Smooth muscle cell (in vitro differentiated cells): Measurements from ENCODE around the gene ZMYND8. TPM values are rescaled to one million over a fixed set of nuclear protein-coding genes. Genes with fewer than 3 reads are reported as not detected.

Experiments used
- DNase-seq: peaks from one replicate; lab custom pipeline; 2025; ENCODE audit not compliant: unreplicated experiment; lab: John Stamatoyannopoulos, UW
- H2AFZ ChIP-seq: fragments of 200-600 bp; sonication (generic); 2 replicates; pipeline ENCODE4 v1.6.0; 2016; ENCODE audit warnings: antibody characterized with exemption, low read depth, mild to moderate bottlenecking
- H3F3A ChIP-seq: fragments of 200-600 bp; sonication (generic); 2 replicates; pipeline ENCODE4 v1.6.0; 2017; ENCODE audit warnings: antibody characterized with exemption, low read depth
- H3K27ac ChIP-seq: fragments of 200-600 bp; sonication (generic); 2 replicates; pipeline ENCODE4 v1.5.1; 2016; ENCODE audit warnings: low read depth, mild to moderate bottlenecking
- H3K27me3 ChIP-seq: fragments of 200-600 bp; sonication (generic); 2 replicates; pipeline ENCODE4 v1.6.1; 2016; ENCODE audit warnings: low read depth, mild to moderate bottlenecking
- H3K36me3 ChIP-seq: fragments of 200-600 bp; sonication (generic); 2 replicates; pipeline ENCODE4 v1.5.1; 2016; ENCODE audit warnings: low read depth
- H3K4me1 ChIP-seq: fragments of 200-600 bp; sonication (generic); 2 replicates; pipeline ENCODE4 v1.5.1; 2016; ENCODE audit warnings: low read depth
- H3K4me2 ChIP-seq: fragments of 200-600 bp; sonication (generic); 2 replicates; pipeline ENCODE4 v1.6.0; 2016; ENCODE audit warnings: mild to moderate bottlenecking
- H3K4me3 ChIP-seq: fragments of 200-600 bp; sonication (generic); 2 replicates; pipeline ENCODE4 v1.5.1; 2016; ENCODE audit warnings: mild to moderate bottlenecking
- H3K79me2 ChIP-seq: fragments of 200-600 bp; sonication (generic); 2 replicates; pipeline ENCODE4 v1.6.0; 2016; ENCODE audit warnings: low read depth, mild to moderate bottlenecking
- H3K9ac ChIP-seq: fragments of 200-600 bp; sonication (generic); 2 replicates; pipeline ENCODE4 v1.6.0; 2016; ENCODE audit warnings: low read depth
- H3K9me3 ChIP-seq: fragments of 200-600 bp; sonication (generic); replicated peaks from 2 replicates; pipeline ENCODE4 v1.5.1; 2016; ENCODE audit warnings: low read depth
- H4K20me1 ChIP-seq: fragments of 200-600 bp; sonication (generic); 2 replicates; pipeline ENCODE4 v1.6.0; 2016; ENCODE audit warnings: low read depth
- CTCF ChIP-seq: fragments of 200-600 bp; sonication (generic); IDR thresholded peaks from 2 replicates; pipeline ENCODE4 v1.5.1; 2017; ENCODE audit warnings: borderline replicate concordance, mild to moderate bottlenecking, antibody characterized with exemption; ENCODE audit not compliant: insufficient read depth, poor library complexity, severe bottlenecking
- WGBS: methylation state at CpG from one replicate; pipeline ENCODE4 v1.1.7; 2016; ENCODE audit warnings: low lambda C conversion rate; 5-methylcytosine and 5-hydroxymethylcytosine counted together
- polyA plus RNA-seq: library from polyadenylated mRNA; unstranded; fragments of >200 nt; fragmentation: Nextera tagmentation; extraction: Ambion mirVana; gene quantifications from 2 replicates; pipeline ENCODE4 v1.2.1, GENCODE V29; 2016
- total RNA-seq: library from RNA; depleted of rRNA; stranded (reverse); fragments of >200 nt; gene quantifications from 2 replicates; pipeline ENCODE4 v1.2.3, GENCODE V29; 2014

The ZMYND8 gene
- total and polyA plus RNA-seq, 2 experiments from 2014 or later = 15.2 to 24.1 TPM

- WGBS = 99% methylated on average over 11 of the region's 11 CpGs
- H4K20me1 ChIP-seq = peaks cover 12% of the 10 kb centered on the region
- no peak overlapping the region for H2AFZ ChIP-seq
- H3K4me2 ChIP-seq = no peak overlapping the region
- no peaks in the 10 kb centered on the region for H3K27me3 ChIP-seq
- no peaks in the 10 kb centered on the region for H3K79me2 ChIP-seq
- H3K9ac ChIP-seq = no peak overlapping the region
- H3K4me3 ChIP-seq = no peak overlapping the region
- H3K36me3 ChIP-seq = peaks cover 19% of the 10 kb centered on the region
- DNase-seq = no peak
- H3F3A ChIP-seq = no peaks in the 10 kb centered on the region
- no peaks in the 10 kb centered on the region for H3K9me3 ChIP-seq
- no peak overlapping the region for H3K27ac ChIP-seq
- TF ChIP-seq CTCF = no peak
- no peaks in the 10 kb centered on the region for H3K4me1 ChIP-seq
Measured at GRCh38 chr20:47224300-47224791, 132.2 kb downstream of the ZMYND8 start.

- no peak for TF ChIP-seq CTCF
- H3F3A ChIP-seq = no peaks in the 10 kb centered on the region
- 93% methylated on average over 1 of the region's 1 CpG for WGBS
- H3K79me2 ChIP-seq = no peaks in the 10 kb centered on the region
- no peak overlapping the region for H3K4me2 ChIP-seq
- no peak overlapping the region for H3K4me3 ChIP-seq
- no peaks in the 10 kb centered on the region for H3K27me3 ChIP-seq
- peaks cover 15% of the 10 kb centered on the region for H3K36me3 ChIP-seq
- peaks cover 12% of the 10 kb centered on the region for H4K20me1 ChIP-seq
- no peaks in the 10 kb centered on the region for H3K4me1 ChIP-seq
- H3K27ac ChIP-seq = no peak overlapping the region
- H2AFZ ChIP-seq = no peak overlapping the region
- H3K9me3 ChIP-seq = no peaks in the 10 kb centered on the region
- H3K9ac ChIP-seq = no peak overlapping the region
- DNase-seq = no peak
Measured at GRCh38 chr20:47223896-47224295, 132.6 kb downstream of the ZMYND8 start.

DNA sequence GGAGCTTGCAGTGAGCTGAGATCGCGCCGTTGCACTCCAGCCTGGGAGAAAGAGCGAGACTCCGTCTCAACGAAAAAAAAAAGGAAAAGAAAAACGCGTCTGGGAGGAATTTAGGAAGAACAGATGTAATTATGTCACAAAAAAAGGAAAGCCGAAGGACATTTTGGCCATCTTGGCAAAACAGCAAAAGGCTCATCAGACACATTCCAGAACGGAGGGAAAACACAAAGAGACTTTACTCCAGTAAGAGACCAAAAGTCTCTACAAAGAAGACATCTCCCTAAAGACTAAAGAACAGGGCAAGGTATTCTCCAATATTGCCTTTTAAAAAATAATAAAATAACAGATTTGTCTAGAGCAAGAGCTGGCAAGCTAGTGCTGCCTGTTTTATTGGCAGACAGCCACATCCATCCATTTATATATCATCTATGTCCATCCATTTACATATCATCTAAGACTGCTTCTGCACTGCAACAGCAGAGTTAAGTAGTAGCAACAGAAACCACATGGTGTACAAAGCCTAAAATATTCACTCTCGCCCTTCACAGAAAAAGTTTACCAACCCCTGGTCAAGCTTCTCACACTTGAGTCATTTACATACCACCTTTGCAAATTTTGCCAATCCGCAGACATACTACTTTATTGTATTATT is 133.9 kb downstream of the ZMYND8 start:
- Histone ChIP-seq H3K4me3 (no peak overlapping the region), H3K79me2 (no peaks in the 10 kb centered on the region), H3K9me3 (no peaks in the 10 kb centered on the region), H3K36me3 (peaks cover 9% of the 10 kb centered on the region), H3K4me2 (no peak overlapping the region), H4K20me1 (peaks cover 12% of the 10 kb centered on the region), H3K9ac (no peak overlapping the region), H2AFZ (no peak overlapping the region), H3K27ac (no peak overlapping the region), H3F3A (no peaks in the 10 kb centered on the region), H3K4me1 (no peaks in the 10 kb centered on the region), H3K27me3 (no peaks in the 10 kb centered on the region)
- no peak for DNase-seq
- TF ChIP-seq CTCF = no peak
- 98% methylated on average over 12 of the region's 12 CpGs for WGBS
